Spleen (tissue), 11 donors: ENCODE data around the gene NAA25. TPM values are rescaled to one million over a fixed set of nuclear protein-coding genes. Genes with fewer than 3 reads are reported as not detected.
"Not testable (repeated sequence)": the region's sequence is repeated elsewhere in the genome, so short reads cannot be mapped to it uniquely, and the experiment has no call there.

Experiments used
- DNase-seq: peaks from one replicate; pipeline ENCODE4 v3.0.0-alpha.2; 2020
- H3K27ac ChIP-seq, 8 donors: fragments of 200-600 bp; sonication (generic) in 7 of 8; 1 replicate in 4 of 8; 2 replicates in 4 of 8; pipeline versions ENCODE4 v1.5.0 to v1.8.0; 2016 to 2021; ENCODE audit warnings: inconsistent platforms in 4 of 8, mild to moderate bottlenecking in 4 of 8, moderate library complexity in 1 of 8
- H3K27me3 ChIP-seq, 7 donors: fragments of 200-600 bp; sonication (generic) in 6 of 7; replicated peaks in 1 of 7; 1 replicate in 4 of 7; 2 replicates in 3 of 7; pipeline versions ENCODE4 v1.5.0 to v1.8.0; 2016 to 2021; ENCODE audit warnings: inconsistent platforms in 3 of 7, mild to moderate bottlenecking in 1 of 7
- H3K36me3 ChIP-seq, 6 donors: fragments of 200-600 bp; sonication (generic) in 5 of 6; 1 replicate in 4 of 6; 2 replicates in 2 of 6; pipeline versions ENCODE4 v1.5.0 to v1.8.0; 2016 to 2021; ENCODE audit warnings: inconsistent platforms in 2 of 6
- H3K4me1 ChIP-seq, 6 donors: fragments of 200-600 bp; sonication (generic) in 5 of 6; 1 replicate in 3 of 6; 2 replicates in 3 of 6; pipeline versions ENCODE4 v1.5.0 to v1.8.0; 2016 to 2021; ENCODE audit warnings: inconsistent platforms in 3 of 6
- H3K4me3 ChIP-seq, 8 donors: fragments of 200-600 bp; sonication (generic) in 7 of 8; 1 replicate in 4 of 8; 2 replicates in 4 of 8; pipeline versions ENCODE4 v1.5.0 to v1.8.0; 2016 to 2021; ENCODE audit warnings: inconsistent platforms in 4 of 8, mild to moderate bottlenecking in 4 of 8, moderate library complexity in 2 of 8
- H3K9me3 ChIP-seq, 8 donors: fragments of 200-600 bp; sonication (generic) in 7 of 8; 1 replicate in 4 of 8; 2 replicates in 4 of 8; pipeline versions ENCODE4 v1.5.0 to v1.8.0; 2016 to 2021; ENCODE audit warnings: inconsistent platforms in 4 of 8
- CTCF ChIP-seq, 11 experiments: fragments of 200-600 bp in 7 of 11; fragments of 450-650 bp in 4 of 11; sonication (generic) in 4 of 11; IDR thresholded peaks in 8 of 11; conservative IDR thresholded peaks in 3 of 11; 1 replicate in 7 of 11; 2 replicates in 4 of 11; pipeline versions ENCODE4 v1.4.0 to v1.8.0; 2016 to 2021; ENCODE audit warnings: antibody characterized with exemption in 11 of 11, inconsistent platforms in 4 of 11, mild to moderate bottlenecking in 1 of 11
- POLR2A ChIP-seq, 3 donors: fragments of 450-650 bp; IDR thresholded peaks; one replicate each; pipeline ENCODE4 v1.5.1; 2017; ENCODE audit warnings: antibody characterized with exemption in 3 of 3, mild to moderate bottlenecking in 1 of 3
- POLR2AphosphoS5 ChIP-seq, 3 donors: sonication (generic); formaldehyde crosslinking; IDR thresholded peaks; one replicate each; pipeline ENCODE4 v1.5.1; 2017; ENCODE audit warnings: antibody characterized with exemption in 3 of 3
- WGBS, 5 donors: extraction: QIAGEN DNeasy Blood & Tissue Kit in 3 of 5; methylation state at CpG; one replicate each; pipeline versions ENCODE4 v1.1.5 to v1.1.7; 2013 to 2018; 5-methylcytosine and 5-hydroxymethylcytosine counted together
- intact Hi-C: fragments of 100-400 bp; cut with DNase I; formaldehyde crosslinking; loops from one replicate; pipeline ENCODE4 v1.15.0; 2023; ENCODE audit warnings: low total_unique reads
- polyA plus RNA-seq, 3 donors: library from polyadenylated mRNA; stranded (reverse); fragments of 200-250 nt; gene quantifications; one replicate each; pipeline ENCODE4 v1.2.1, GENCODE V29; 2013
- total RNA-seq, 7 donors: library from RNA; depleted of rRNA in 3 of 7; stranded (reverse); fragments of >200 nt in 3 of 7; fragmentation: NEBNext Ultra II Directional in 4 of 7; extraction: Animal tissue kit (Norgen Biotek cat#: 25700) in 4 of 7; gene quantifications; one replicate each; pipeline versions ENCODE4 v1.1.0 to v1.2.1, GENCODE V29; 2016 to 2021
- donor health status: healthy with polysubstance abuse.
- donor health status: DM: no; HTN: no; CAD: no; lungs with moderate emphysema.
- donor health status: DM: no; HTN: no; CAD: no.
- donor health status: Bipolar disorder and iron deficiency.
- donor health status: healthy.
- donor health status: DM: no; HTN: no; CAD: no.
- donor health status: DM: yes; HTN: yes; CAD: no.

NAA25 gene
- total and polyA plus RNA-seq, 10 donors = 4.3 to 40.3 (median 27.1) TPM

- Histone ChIP-seq H3K36me3 (peaks cover 4 to 100% (median 88%) of the 10 kb centered on the region in 6 donors), H3K27ac (no peak overlapping the region), H3K4me1 (peaks cover 0 to 14% (median 8%) of the 10 kb centered on the region in 6 donors), H3K4me3 (no peak overlapping the region), H3K9me3 (no peaks in the 10 kb centered on the region), H3K27me3 (no peaks in the 10 kb centered on the region)
- intact Hi-C loops = no loop called here
- DNase-seq = no peak
- TF ChIP-seq POLR2AphosphoS5 (IDR thresholded peaks at IDR 0.05) (no peak), CTCF (IDR thresholded peaks at IDR 0.05 in 8 of 11, conservative IDR thresholded peaks at IDR 0.05 in 3 of 11) (no peak), POLR2A (IDR thresholded peaks at IDR 0.05) (no peak)
- 92 to 97% (median 96%) methylated on average over 13 of the region's 13 CpGs for WGBS, 5 donors
Measured at GRCh38 chr12:112049351-112049750, 59.2 kb downstream of the NAA25 start.

GRCh38 chr12:112046003-112046402, 62.6 kb downstream of the NAA25 start:
- TF ChIP-seq POLR2A (IDR thresholded peaks at IDR 0.05) = no peak
- no peak for TF ChIP-seq CTCF (IDR thresholded peaks at IDR 0.05 in 8 of 11, conservative IDR thresholded peaks at IDR 0.05 in 3 of 11)
- no peak for TF ChIP-seq POLR2AphosphoS5 (IDR thresholded peaks at IDR 0.05)
- Histone ChIP-seq H3K4me3 (no peak overlapping the region), H3K4me1 (peaks cover 0 to 14% (median 8%) of the 10 kb centered on the region in 6 donors), H3K27me3 (no peaks in the 10 kb centered on the region), H3K27ac (no peak overlapping the region), H3K36me3 (peaks cover 0 to 100% (median 93%) of the 10 kb centered on the region in 6 donors), H3K9me3 (no peaks in the 10 kb centered on the region)
- intact Hi-C loops = no loop called here
- 82 to 94% (median 87%) methylated on average over 4 of the region's 4 CpGs for WGBS, 5 donors
- no peak for DNase-seq

GRCh38 chr12:112036614-112037013, 72.0 kb downstream of the NAA25 start:
- WGBS, 5 donors = 92 to 98% (median 97%) methylated on average over 12 of the region's 12 CpGs
- H3K36me3 ChIP-seq = peaks cover 4 to 100% (median 87%) of the 10 kb centered on the region in 6 donors
- H3K9me3 ChIP-seq, H3K27me3 ChIP-seq, H3K4me3 ChIP-seq, intact Hi-C loops, H3K4me1 ChIP-seq, DNase-seq, H3K27ac ChIP-seq: not testable (repeated sequence)

GRCh38 chr12:112035219-112035785, 73.3 kb downstream of the NAA25 start:
- intact Hi-C loops = no loop called here
- H3K9me3 ChIP-seq = no peaks in the 10 kb centered on the region
- 89 to 95% (median 90%) methylated on average over 4 of the region's 4 CpGs for WGBS, 5 donors
- no peak overlapping the region for H3K27ac ChIP-seq
- no peak for DNase-seq
- H3K27me3 ChIP-seq = no peaks in the 10 kb centered on the region
- no peak overlapping the region for H3K4me3 ChIP-seq
- H3K4me1 ChIP-seq = peaks cover 0 to 5% (median 0%) of the 10 kb centered on the region in 6 donors
- TF ChIP-seq POLR2AphosphoS5 (IDR thresholded peaks at IDR 0.05) (no peak), CTCF (IDR thresholded peaks at IDR 0.05 in 8 of 11, conservative IDR thresholded peaks at IDR 0.05 in 3 of 11) (no peak), POLR2A (IDR thresholded peaks at IDR 0.05) (no peak)
- peaks cover 4 to 100% (median 78%) of the 10 kb centered on the region in 6 donors for H3K36me3 ChIP-seq
